C4-2B (cell line): ENCODE measurements around the gene SETD1B.

Experiments
- H3K27ac ChIP-seq: fragments of 450-650 bp; 2 replicates; pipeline ENCODE4 v1.5.1; 2017
- ZFX ChIP-seq: fragments of 450-650 bp; IDR thresholded peaks from 2 replicates; pipeline ENCODE4 v1.6.1; 2017
- TF ChIP-seq, protein P1 (sequence below): fragments of 450-650 bp; conservative IDR thresholded peaks from 2 replicates; pipeline ENCODE4 v1.5.1; 2017; ENCODE audit warnings: mild to moderate bottlenecking

SETD1B gene

DNA sequence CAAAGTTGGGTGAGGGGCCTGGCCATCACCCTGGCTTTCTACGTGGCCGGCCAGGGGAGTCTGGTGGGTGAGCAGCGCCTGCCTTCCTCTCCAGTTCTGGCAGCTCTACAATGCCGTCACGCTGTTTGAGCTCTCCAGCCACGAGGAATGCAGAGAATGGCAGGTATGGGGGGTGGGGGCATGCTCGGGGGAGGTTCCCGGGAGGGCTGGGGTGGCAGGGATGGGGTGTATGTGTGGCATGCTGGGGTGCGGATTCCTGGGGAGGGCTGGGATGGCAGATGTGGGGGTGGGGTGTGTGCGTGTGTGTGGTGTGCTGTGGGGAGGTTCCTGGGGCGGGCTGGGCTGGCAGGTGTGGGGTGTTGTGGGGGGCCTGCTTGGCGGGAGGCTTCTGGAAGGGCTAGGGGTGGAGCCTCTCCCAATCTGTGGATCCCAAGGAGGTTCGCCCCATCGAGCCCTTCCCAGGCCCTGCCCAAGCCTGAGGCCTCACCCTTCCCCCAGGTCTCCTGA lies 28.8 kb upstream of the SETD1B start:
- TF ChIP-seq, protein P1, sequence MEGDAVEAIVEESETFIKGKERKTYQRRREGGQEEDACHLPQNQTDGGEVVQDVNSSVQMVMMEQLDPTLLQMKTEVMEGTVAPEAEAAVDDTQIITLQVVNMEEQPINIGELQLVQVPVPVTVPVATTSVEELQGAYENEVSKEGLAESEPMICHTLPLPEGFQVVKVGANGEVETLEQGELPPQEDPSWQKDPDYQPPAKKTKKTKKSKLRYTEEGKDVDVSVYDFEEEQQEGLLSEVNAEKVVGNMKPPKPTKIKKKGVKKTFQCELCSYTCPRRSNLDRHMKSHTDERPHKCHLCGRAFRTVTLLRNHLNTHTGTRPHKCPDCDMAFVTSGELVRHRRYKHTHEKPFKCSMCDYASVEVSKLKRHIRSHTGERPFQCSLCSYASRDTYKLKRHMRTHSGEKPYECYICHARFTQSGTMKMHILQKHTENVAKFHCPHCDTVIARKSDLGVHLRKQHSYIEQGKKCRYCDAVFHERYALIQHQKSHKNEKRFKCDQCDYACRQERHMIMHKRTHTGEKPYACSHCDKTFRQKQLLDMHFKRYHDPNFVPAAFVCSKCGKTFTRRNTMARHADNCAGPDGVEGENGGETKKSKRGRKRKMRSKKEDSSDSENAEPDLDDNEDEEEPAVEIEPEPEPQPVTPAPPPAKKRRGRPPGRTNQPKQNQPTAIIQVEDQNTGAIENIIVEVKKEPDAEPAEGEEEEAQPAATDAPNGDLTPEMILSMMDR = no peak
- no peak for TF ChIP-seq ZFX
- no peak overlapping the region for H3K27ac ChIP-seq

DNA sequence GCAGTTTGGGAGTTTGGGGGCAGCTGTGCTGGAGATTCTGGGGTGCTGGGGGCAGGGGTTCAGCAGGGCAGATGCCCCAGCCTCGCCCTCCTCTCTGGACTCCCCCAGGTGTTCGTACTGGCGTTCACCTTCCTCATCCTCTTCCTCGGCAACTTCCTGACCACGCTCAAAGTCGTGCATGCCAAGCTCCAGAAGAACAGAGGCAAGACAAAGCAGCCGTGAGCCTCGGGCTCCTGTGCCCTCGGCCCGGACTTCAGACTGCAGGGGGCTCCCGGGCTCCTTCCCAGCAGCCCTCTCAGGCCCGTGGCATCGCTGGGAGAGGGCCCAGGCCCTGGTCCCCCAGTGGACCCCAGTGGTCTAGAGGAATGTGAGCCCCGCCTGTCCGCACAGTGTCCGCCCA lies 28.3 kb upstream of the SETD1B start:
- H3K27ac ChIP-seq = no peak overlapping the region
- TF ChIP-seq, protein P1 = no peak
- TF ChIP-seq ZFX = no peak

DNA sequence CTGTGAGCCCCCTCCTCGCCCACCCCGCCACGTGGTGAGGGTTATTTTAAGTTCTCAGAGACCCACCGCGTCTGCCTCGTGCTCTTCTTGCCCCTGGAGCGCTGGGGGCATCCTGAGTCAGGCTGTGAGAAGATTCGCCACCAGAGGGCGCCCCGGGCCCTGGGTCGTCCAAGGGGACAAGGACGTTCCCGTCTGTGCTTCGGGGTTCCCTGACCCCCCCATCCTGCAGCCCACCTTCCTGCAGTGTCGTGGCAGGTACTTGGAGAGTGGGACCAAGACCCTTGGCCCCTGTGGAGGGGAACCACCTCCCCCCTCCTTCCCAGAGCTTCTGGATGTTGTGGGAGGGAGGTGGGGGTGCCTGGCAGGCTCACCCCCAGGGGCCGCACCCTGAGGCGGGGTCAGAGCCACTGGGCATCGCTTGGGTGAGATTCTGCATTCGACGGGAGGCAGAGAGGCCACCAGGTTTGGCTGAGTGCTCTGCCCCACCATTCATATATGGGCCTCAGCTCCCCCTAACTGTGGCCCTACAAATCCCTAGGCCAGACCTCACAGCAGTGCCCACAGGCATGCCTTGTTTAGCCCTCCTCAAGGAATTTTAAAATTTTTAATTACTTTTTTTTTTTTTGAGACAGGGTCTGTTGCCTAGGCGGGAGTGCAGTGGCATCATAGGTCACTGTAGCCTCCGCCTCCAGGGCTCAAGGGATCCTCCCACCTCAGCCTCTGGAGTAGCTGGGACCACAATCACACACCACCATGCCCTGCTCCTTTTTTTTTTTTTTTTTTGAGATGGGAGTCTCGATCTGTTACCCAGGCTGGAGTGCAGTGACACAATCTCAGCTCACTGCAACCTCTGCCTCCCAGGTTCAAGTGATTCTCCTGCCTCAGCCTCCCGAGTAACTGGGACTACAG lies 27.4 kb upstream of the SETD1B start:
- H3K27ac ChIP-seq = no peak overlapping the region
- TF ChIP-seq, protein P1 = peak; percentile 93
- TF ChIP-seq ZFX = no peak

DNA sequence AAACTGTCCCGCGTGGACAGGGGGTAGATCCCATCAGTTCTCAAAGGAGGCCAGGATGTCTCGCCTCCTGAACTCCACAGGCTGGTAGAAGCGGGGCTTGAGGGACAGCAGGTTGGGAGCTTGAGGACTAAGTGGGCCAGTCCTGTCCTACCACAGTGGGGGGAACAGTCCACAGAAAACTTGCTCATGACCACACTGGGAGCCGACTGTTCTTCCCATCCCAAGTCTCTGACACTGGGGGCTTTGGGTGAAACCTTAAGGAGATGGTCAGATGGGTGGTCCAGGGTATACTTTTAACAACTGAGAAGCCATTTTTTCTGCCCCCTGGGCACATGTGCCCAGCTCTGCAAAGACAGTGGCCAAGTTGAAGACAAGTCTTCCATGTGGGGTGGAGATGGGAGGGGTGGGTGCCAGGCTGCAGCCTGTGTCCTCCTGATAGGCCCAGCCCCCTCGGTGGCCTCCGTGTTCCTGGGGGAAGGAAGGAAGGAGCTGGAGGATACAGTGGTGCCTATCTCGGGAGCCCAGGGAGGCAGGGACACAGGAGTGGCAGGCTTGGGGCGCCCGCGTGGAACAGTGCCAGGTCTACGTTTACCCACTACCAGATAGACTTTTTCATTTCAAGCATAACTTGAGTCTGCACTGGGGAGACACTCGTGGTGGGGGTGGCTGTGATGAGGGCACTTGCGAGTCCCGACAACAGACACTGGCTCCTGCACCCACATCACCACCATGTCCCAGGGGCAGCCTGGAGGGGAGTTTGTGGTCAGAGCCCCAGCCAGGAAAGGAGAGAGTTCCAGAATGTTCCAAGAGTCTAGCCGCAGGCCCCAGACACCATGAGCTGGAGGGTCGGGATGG lies 25.0 kb upstream of the SETD1B start:
- no peak overlapping the region for H3K27ac ChIP-seq
- TF ChIP-seq, protein P1 = no peak
- TF ChIP-seq ZFX = no peak

DNA sequence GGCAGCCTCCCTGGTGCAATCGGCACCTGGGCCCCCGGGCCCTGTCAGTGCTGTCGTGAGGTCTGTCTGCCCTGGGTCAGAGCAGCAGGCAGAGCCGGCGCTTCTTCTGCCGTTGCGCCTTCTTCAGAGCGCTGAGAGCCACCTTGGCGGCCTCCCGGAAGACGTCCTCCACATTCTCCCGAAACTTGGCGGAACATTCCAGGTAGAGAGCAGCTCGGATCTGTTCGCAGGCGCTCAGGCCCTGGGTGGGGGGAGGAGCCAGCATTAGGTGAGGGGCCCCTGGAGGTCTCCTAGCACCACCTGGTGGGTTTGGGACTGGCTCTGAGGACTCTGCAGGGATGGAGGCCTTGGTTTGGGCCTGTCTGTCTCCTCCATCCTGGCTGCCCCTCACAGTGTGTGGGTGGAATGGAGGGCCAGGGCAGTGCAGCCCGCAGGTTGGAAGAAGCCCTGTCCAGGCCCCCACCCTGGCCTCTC lies 24.4 kb upstream of the SETD1B start:
- H3K27ac ChIP-seq = no peak overlapping the region
- TF ChIP-seq ZFX = no peak
- TF ChIP-seq, protein P1 = no peak

DNA sequence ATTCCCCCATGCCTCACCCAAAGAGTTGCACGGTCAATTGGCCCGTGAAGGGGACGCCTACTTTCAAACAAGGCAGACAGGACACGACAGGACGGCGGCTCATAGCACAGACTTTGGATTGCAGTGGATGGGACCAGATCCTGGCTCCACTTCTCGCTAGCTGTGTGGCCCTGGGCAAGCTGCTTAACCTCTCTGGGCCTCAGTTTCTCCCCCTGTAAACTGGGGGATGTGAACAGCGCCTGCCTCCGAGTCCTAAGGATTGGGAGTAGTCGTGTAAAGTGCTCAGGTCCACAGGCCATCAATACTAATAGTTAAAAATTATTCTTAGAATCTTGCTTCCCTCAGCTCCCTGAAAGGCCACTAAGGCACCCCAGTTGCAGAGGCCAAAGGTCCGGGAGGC lies 23.4 kb upstream of the SETD1B start:
- no peak for TF ChIP-seq ZFX
- TF ChIP-seq, protein P1 = no peak
- H3K27ac ChIP-seq = no peak overlapping the region
